ENCODE data around the gene GALNT2. TPM values are rescaled to one million over a fixed set of nuclear protein-coding genes. Genes with fewer than 3 reads are reported as not detected.

GALNT2 gene
- total and polyA plus RNA-seq, 2 of the 4 experiments (the other 2 are of a cell fraction): 50.4 to 189 TPM

DNA sequence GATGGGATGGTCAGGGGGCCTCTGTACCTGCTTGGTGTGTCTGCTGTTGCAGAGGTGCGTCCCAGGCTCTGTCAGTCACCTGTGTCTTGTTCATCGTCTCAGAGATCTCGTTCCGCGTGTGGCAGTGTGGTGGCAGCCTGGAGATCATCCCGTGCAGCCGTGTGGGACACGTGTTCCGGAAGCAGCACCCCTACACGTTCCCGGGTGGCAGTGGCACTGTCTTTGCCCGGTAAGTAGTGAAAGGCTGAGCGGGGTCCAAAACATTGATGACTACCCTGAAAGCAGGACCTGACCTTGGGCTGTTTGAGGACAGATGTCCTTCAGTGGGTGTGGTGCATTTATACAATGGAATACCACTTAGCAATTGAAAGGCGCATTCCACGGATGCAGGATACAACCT, 188.1 kb downstream of the GALNT2 start:
- no peak overlapping the region for H2BK15ac ChIP-seq (ENCODE audit: low read depth, low read length)
- in situ Hi-C loops (cut with MboI; ENCODE audit: low sequenced_read_pairs) (no loop called here), dilution Hi-C loops (cut with HindIII; ENCODE audit: low sequenced_read_pairs, unreplicated experiment) (no loop called here), intact Hi-C loops (cut with micrococcal nuclease) (no loop called here)
- DNase-seq (no peak), ATAC-seq (ENCODE audit: low read depth) (no peak)
- H2BK5ac ChIP-seq (ENCODE audit: low read depth, low read length, poor library complexity, severe bottlenecking): no peak overlapping the region
- peaks cover 2% of the 10 kb centered on the region; the same call in 1 of the 2 replicates for H3K4me1 ChIP-seq (ENCODE audit: control insufficient read depth, insufficient read depth, low read length)
- no peak overlapping the region for H3K27ac ChIP-seq (ENCODE audit: insufficient read depth, low read length)
- peaks cover 37% of the 10 kb centered on the region for H3K36me3 ChIP-seq (ENCODE audit: control insufficient read depth, insufficient read depth, low read length)
- BruUV-seq (replicated peaks): no TSS peak
- no peak overlapping the region for H3K4me3 ChIP-seq (ENCODE audit: insufficient read depth, low read depth, low read length)
- H4K91ac ChIP-seq (ENCODE audit: insufficient read depth, low read depth, low read length): no peak overlapping the region
- H4K20me1 ChIP-seq (ENCODE audit: insufficient read depth, low read length): no peaks in the 10 kb centered on the region
- no peak overlapping the region for H2BK120ac ChIP-seq (ENCODE audit: low read depth, low read length)
- H3K9me1 ChIP-seq (ENCODE audit: insufficient read depth, low read length): peaks cover 6% of the 10 kb centered on the region; the same call in 1 of the 2 replicates
- ChIA-PET POLR2A (ENCODE audit: unreplicated experiment) (no interaction called here), CTCF (no interaction called here)
- no peak overlapping the region for H3K9ac ChIP-seq (ENCODE audit: low read depth, low read length)
- no peak overlapping the region for H4K8ac ChIP-seq (ENCODE audit: low read depth in 2 of 2, low read length in 2 of 2)
- no peak overlapping the region for H3K14ac ChIP-seq (replicated peaks; ENCODE audit: low read depth, low read length)
- TF ChIP-seq MXI1 (IDR thresholded peaks at IDR 0.05; ENCODE audit: borderline replicate concordance, low read depth, low read length) (no peak), RAD21 (IDR thresholded peaks at IDR 0.05; ENCODE audit: low read length) (no peak), MAFK (IDR thresholded peaks at IDR 0.05; ENCODE audit: low read depth, low read length) (no peak), SMC3 (IDR thresholded peaks at IDR 0.05; ENCODE audit: low read depth, low read length) (no peak), CHD1 (IDR thresholded peaks at IDR 0.05; ENCODE audit: low read depth, low read length) (no peak), NFE2L2 (IDR thresholded peaks at IDR 0.05; ENCODE audit: low read depth, low read length) (no peak), CEBPB (IDR thresholded peaks at IDR 0.05; ENCODE audit: low read depth, low read length) (no peak), POLR2A (IDR thresholded peaks at IDR 0.05; ENCODE audit: low read depth, low read length) (no peak), MAZ (IDR thresholded peaks at IDR 0.05; ENCODE audit: borderline replicate concordance, low read depth, low read length) (no peak), BHLHE40 (IDR thresholded peaks at IDR 0.05; ENCODE audit: low read depth, low read length) (no peak), RFX5 (IDR thresholded peaks at IDR 0.05; ENCODE audit: low read depth, low read length) (no peak), RCOR1 (IDR thresholded peaks at IDR 0.05; ENCODE audit: insufficient replicate concordance, low read length) (no peak), FOS (IDR thresholded peaks at IDR 0.05; ENCODE audit: low read depth, low read length) (no peak)
- TF ChIP-seq, protein P1, sequence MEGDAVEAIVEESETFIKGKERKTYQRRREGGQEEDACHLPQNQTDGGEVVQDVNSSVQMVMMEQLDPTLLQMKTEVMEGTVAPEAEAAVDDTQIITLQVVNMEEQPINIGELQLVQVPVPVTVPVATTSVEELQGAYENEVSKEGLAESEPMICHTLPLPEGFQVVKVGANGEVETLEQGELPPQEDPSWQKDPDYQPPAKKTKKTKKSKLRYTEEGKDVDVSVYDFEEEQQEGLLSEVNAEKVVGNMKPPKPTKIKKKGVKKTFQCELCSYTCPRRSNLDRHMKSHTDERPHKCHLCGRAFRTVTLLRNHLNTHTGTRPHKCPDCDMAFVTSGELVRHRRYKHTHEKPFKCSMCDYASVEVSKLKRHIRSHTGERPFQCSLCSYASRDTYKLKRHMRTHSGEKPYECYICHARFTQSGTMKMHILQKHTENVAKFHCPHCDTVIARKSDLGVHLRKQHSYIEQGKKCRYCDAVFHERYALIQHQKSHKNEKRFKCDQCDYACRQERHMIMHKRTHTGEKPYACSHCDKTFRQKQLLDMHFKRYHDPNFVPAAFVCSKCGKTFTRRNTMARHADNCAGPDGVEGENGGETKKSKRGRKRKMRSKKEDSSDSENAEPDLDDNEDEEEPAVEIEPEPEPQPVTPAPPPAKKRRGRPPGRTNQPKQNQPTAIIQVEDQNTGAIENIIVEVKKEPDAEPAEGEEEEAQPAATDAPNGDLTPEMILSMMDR (conservative IDR thresholded peaks at IDR 0.05; ENCODE audit: low read depth, low read length): no peak
- TF ChIP-seq, protein P2, sequence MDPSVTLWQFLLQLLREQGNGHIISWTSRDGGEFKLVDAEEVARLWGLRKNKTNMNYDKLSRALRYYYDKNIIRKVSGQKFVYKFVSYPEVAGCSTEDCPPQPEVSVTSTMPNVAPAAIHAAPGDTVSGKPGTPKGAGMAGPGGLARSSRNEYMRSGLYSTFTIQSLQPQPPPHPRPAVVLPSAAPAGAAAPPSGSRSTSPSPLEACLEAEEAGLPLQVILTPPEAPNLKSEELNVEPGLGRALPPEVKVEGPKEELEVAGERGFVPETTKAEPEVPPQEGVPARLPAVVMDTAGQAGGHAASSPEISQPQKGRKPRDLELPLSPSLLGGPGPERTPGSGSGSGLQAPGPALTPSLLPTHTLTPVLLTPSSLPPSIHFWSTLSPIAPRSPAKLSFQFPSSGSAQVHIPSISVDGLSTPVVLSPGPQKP (IDR thresholded peaks at IDR 0.05; ENCODE audit: borderline replicate concordance, low read depth, low read length): no peak
- TF ChIP-seq, protein P3, sequence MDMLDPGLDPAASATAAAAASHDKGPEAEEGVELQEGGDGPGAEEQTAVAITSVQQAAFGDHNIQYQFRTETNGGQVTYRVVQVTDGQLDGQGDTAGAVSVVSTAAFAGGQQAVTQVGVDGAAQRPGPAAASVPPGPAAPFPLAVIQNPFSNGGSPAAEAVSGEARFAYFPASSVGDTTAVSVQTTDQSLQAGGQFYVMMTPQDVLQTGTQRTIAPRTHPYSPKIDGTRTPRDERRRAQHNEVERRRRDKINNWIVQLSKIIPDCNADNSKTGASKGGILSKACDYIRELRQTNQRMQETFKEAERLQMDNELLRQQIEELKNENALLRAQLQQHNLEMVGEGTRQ (IDR thresholded peaks at IDR 0.05; ENCODE audit: low read depth, low read length): no peak
- no peaks in the 10 kb centered on the region for H3K27me3 ChIP-seq (ENCODE audit: control insufficient read depth, insufficient read depth, low read length)
- H3K18ac ChIP-seq (ENCODE audit: low read depth, low read length): no peak overlapping the region
- H3K9me3 ChIP-seq (ENCODE audit: control insufficient read depth, insufficient read depth, low read length): no peaks in the 10 kb centered on the region
- no peak overlapping the region for H3K4me2 ChIP-seq (ENCODE audit: low read depth, low read length)
- H2AFZ ChIP-seq (replicated peaks; ENCODE audit: low read length, poor library complexity): no peak overlapping the region
- no peak overlapping the region for H4K5ac ChIP-seq (ENCODE audit: low read depth, low read length)
- H3K79me1 ChIP-seq (ENCODE audit: low read depth in 1 of 2, low read length in 2 of 2): peaks cover 14 to 18% of the 10 kb centered on the region in 2 experiments; a peak in 2 of 4 replicates
- no peak overlapping the region for H3K23ac ChIP-seq (ENCODE audit: low read depth, low read length)
- no peak overlapping the region for H2BK20ac ChIP-seq (ENCODE audit: low read depth, low read length)
- no peak overlapping the region for H2AK5ac ChIP-seq (ENCODE audit: low read depth, low read length)
- WGBS, 2 experiments (ENCODE audit: extremely low coverage in 2 of 2, insufficient read length in 1 of 2): 98% methylated on average over 11 of the region's 15 CpGs; no CpG with 5 or more reads in 1 of the 2 experiments
- peak overlapping the region; percentile 3 for H2AK9ac ChIP-seq (replicated peaks; ENCODE audit: low read depth, low read length, poor library complexity)
- H3K56ac ChIP-seq (ENCODE audit: extremely low read depth, insufficient read depth, low read length): no peak overlapping the region
- H3K4ac ChIP-seq (ENCODE audit: low read depth, low read length): no peak overlapping the region

Measured in IMR-90 (cell line).